Sigmoid colon (tissue), 7 donors: ENCODE measurements around the gene TMEM186. TPM values are rescaled to one million over a fixed set of nuclear protein-coding genes. Genes with fewer than 3 reads are reported as not detected.
"Not testable (repeated sequence)": the region's sequence is repeated elsewhere in the genome, so short reads cannot be mapped to it uniquely, and the experiment has no call there.

Source experiments
- DNase-seq: peaks from one replicate; pipeline ENCODE4 v3.0.0-alpha.2; 2019
- H3K27ac ChIP-seq, 4 donors: fragments of 200-600 bp; sonication (generic); one replicate each; pipeline ENCODE4 v1.5.1; 2016 to 2019; ENCODE audit warnings: mild to moderate bottlenecking in 1 of 4
- H3K27me3 ChIP-seq, 3 donors: fragments of 200-600 bp; sonication (generic); one replicate each; pipeline ENCODE4 v1.5.1; 2019; ENCODE audit warnings: mild to moderate bottlenecking in 1 of 3
- H3K36me3 ChIP-seq, 4 donors: fragments of 200-600 bp; sonication (generic); one replicate each; pipeline ENCODE4 v1.5.1; 2016 to 2019
- H3K4me1 ChIP-seq, 4 donors: fragments of 200-600 bp; sonication (generic); one replicate each; pipeline ENCODE4 v1.5.1; 2017 to 2019
- H3K4me3 ChIP-seq, 4 donors: fragments of 200-600 bp; sonication (generic); one replicate each; pipeline ENCODE4 v1.5.1; 2017 to 2019; ENCODE audit warnings: mild to moderate bottlenecking in 2 of 4, moderate library complexity in 1 of 4
- H3K9me3 ChIP-seq, 4 donors: fragments of 200-600 bp in 3 of 4; sonication (generic) in 3 of 4; one replicate each; pipeline versions ENCODE4 v1.5.1 to v1.6.1; 2013 to 2019
- CTCF ChIP-seq, 4 experiments: fragments of 450-650 bp in 3 of 4; fragments of 200-600 bp in 1 of 4; IDR thresholded peaks; one replicate each; pipeline ENCODE4 v1.5.1; 2016 to 2019; ENCODE audit warnings: antibody characterized with exemption in 4 of 4, mild to moderate bottlenecking in 3 of 4, moderate library complexity in 2 of 4
- EP300 ChIP-seq, 4 donors: sonication (generic); formaldehyde crosslinking; IDR thresholded peaks; one replicate each; pipeline ENCODE4 v1.6.1; 2017; ENCODE audit warnings: antibody characterized with exemption in 4 of 4
- POLR2A ChIP-seq, 2 donors: fragments of 450-650 bp; IDR thresholded peaks; one replicate each; pipeline ENCODE4 v1.6.1; 2016; ENCODE audit warnings: antibody characterized with exemption in 2 of 2, mild to moderate bottlenecking in 2 of 2, moderate library complexity in 2 of 2
- POLR2AphosphoS5 ChIP-seq, 4 donors: sonication (generic); formaldehyde crosslinking; IDR thresholded peaks; one replicate each; pipeline ENCODE4 v1.6.1; 2017; ENCODE audit warnings: antibody characterized with exemption in 4 of 4
- WGBS, 2 donors: extraction: QIAGEN DNeasy Blood & Tissue Kit; methylation state at CpG; one replicate each; pipeline ENCODE4 v1.1.7; 2013; 5-methylcytosine and 5-hydroxymethylcytosine counted together
- intact Hi-C: fragments of 100-400 bp; cut with DNase I; formaldehyde crosslinking; loops from one replicate; pipeline ENCODE4 v1.15.1; 2023
- polyA plus RNA-seq, 3 donors: library from polyadenylated mRNA; stranded (reverse); fragments of 200-250 nt; gene quantifications; one replicate each; pipeline ENCODE4 v1.2.3, GENCODE V29; 2013
- total RNA-seq, 4 donors: library from RNA; depleted of rRNA; stranded (reverse); fragments of >200 nt; gene quantifications; one replicate each; pipeline ENCODE4 v1.1.0, GENCODE V29; 2016
- donor health status: healthy with polysubstance abuse.
- donor health status: Bipolar disorder and iron deficiency.
- donor health status: healthy.

TMEM186 gene
- total and polyA plus RNA-seq, 7 donors = 1.9 to 13.9 (median 9.9) TPM

GRCh38 chr16:8836797-8837196 is 39.4 kb upstream of the TMEM186 start:
- H3K36me3 ChIP-seq, H3K4me3 ChIP-seq, H3K4me1 ChIP-seq, DNase-seq, H3K9me3 ChIP-seq, H3K27me3 ChIP-seq, intact Hi-C loops, H3K27ac ChIP-seq: not testable (repeated sequence)
- WGBS, 2 donors = 95% methylated on average over 7 of the region's 7 CpGs

GRCh38 chr16:8832717-8833105 is 35.3 kb upstream of the TMEM186 start:
- Histone ChIP-seq H3K4me3 (no peak overlapping the region), H3K36me3 (peaks cover 10 to 34% (median 16%) of the 10 kb centered on the region in 4 donors), H3K4me1 (no peaks in the 10 kb centered on the region), H3K27ac (no peak overlapping the region), H3K9me3 (no peaks in the 10 kb centered on the region), H3K27me3 (no peaks in the 10 kb centered on the region)
- intact Hi-C loops = no loop called here
- WGBS, 2 donors = 68 to 93% methylated on average over 16 of the region's 16 CpGs
- TF ChIP-seq POLR2AphosphoS5 (IDR thresholded peaks at IDR 0.05) (no peak), CTCF (IDR thresholded peaks at IDR 0.05) (no peak), EP300 (IDR thresholded peaks at IDR 0.05) (no peak), POLR2A (IDR thresholded peaks at IDR 0.05) (no peak)
- no peak for DNase-seq

- H3K4me3 ChIP-seq = no peak overlapping the region
- no peaks in the 10 kb centered on the region for H3K9me3 ChIP-seq
- TF ChIP-seq POLR2AphosphoS5 (IDR thresholded peaks at IDR 0.05) (no peak), POLR2A (IDR thresholded peaks at IDR 0.05) (no peak), CTCF (IDR thresholded peaks at IDR 0.05) (no peak), EP300 (IDR thresholded peaks at IDR 0.05) (no peak)
- H3K36me3 ChIP-seq = peaks cover 10 to 34% (median 16%) of the 10 kb centered on the region in 4 donors
- 84 to 92% methylated on average over 18 of the region's 18 CpGs for WGBS, 2 donors
- intact Hi-C loops = no loop called here
- H3K4me1 ChIP-seq = no peaks in the 10 kb centered on the region
- no peak overlapping the region for H3K27ac ChIP-seq
- H3K27me3 ChIP-seq = no peaks in the 10 kb centered on the region
- DNase-seq = no peak
Measured at GRCh38 chr16:8831871-8832716, 34.7 kb upstream of the TMEM186 start.

GRCh38 chr16:8831450-8831849 is 34.0 kb upstream of the TMEM186 start:
- no peak overlapping the region for H3K4me3 ChIP-seq
- no peak for TF ChIP-seq POLR2AphosphoS5 (IDR thresholded peaks at IDR 0.05)
- TF ChIP-seq EP300 (IDR thresholded peaks at IDR 0.05) = no peak
- TF ChIP-seq POLR2A (IDR thresholded peaks at IDR 0.05) = no peak
- no peak for TF ChIP-seq CTCF (IDR thresholded peaks at IDR 0.05)
- H3K27ac ChIP-seq = no peak overlapping the region
- H3K9me3 ChIP-seq = no peaks in the 10 kb centered on the region
- no peaks in the 10 kb centered on the region for H3K4me1 ChIP-seq
- H3K36me3 ChIP-seq = peaks cover 10 to 34% (median 16%) of the 10 kb centered on the region in 4 donors
- no peak for DNase-seq
- 92 to 96% methylated on average over 9 of the region's 9 CpGs for WGBS, 2 donors
- no peaks in the 10 kb centered on the region for H3K27me3 ChIP-seq
- intact Hi-C loops = no loop called here

GRCh38 chr16:8828541-8829165 is 31.2 kb upstream of the TMEM186 start:
- Histone ChIP-seq H3K27ac (no peak overlapping the region), H3K9me3 (no peaks in the 10 kb centered on the region), H3K4me3 (no peak overlapping the region), H3K36me3 (peaks cover 10 to 34% (median 16%) of the 10 kb centered on the region in 4 donors), H3K4me1 (no peaks in the 10 kb centered on the region), H3K27me3 (no peaks in the 10 kb centered on the region)
- intact Hi-C loops = no loop called here
- 94 to 98% methylated on average over 8 of the region's 8 CpGs for WGBS, 2 donors
- TF ChIP-seq CTCF (IDR thresholded peaks at IDR 0.05) (no peak), EP300 (IDR thresholded peaks at IDR 0.05) (no peak), POLR2AphosphoS5 (IDR thresholded peaks at IDR 0.05) (no peak), POLR2A (IDR thresholded peaks at IDR 0.05) (no peak)
- no peak for DNase-seq
